GM23338 (cell line): Measurements from ENCODE around the gene LDAF1. TPM values are rescaled to one million over a fixed set of nuclear protein-coding genes. Genes with fewer than 3 reads are reported as not detected.

Experiments
- ATAC-seq: fragments of 200-7000 bp; cut with Tn5 transposase; 3 replicates; pipeline ENCODE4 v1.9.1; 2020
- DNase-seq: peaks from one replicate; pipeline ENCODE4 v3.0.0-alpha.2; 2015; ENCODE audit warnings: low spot score
- H2AFZ ChIP-seq: fragments of 200-600 bp; sonication (generic); 2 replicates; pipeline ENCODE4 v1.8.0; 2016; ENCODE audit warnings: antibody characterized with exemption, mild to moderate bottlenecking, moderate library complexity
- H3F3A ChIP-seq: fragments of 200-600 bp; sonication (generic); replicated peaks from 2 replicates; pipeline ENCODE4 v1.8.0; 2017; ENCODE audit warnings: antibody characterized with exemption, mixed run types, low read depth
- H3K27ac ChIP-seq: fragments of 200-600 bp; sonication (generic); 2 replicates; pipeline ENCODE4 v1.6.1; 2016; ENCODE audit warnings: low read depth
- H3K27me3 ChIP-seq: fragments of 200-600 bp; sonication (generic); 2 replicates; pipeline ENCODE4 v1.8.0; 2016; ENCODE audit warnings: mild to moderate bottlenecking, mixed run types, moderate library complexity; ENCODE audit not compliant: insufficient read depth
- H3K36me3 ChIP-seq: fragments of 200-600 bp; sonication (generic); 2 replicates; pipeline ENCODE4 v1.8.0; 2016; ENCODE audit warnings: mild to moderate bottlenecking; ENCODE audit not compliant: insufficient read depth
- H3K4me1 ChIP-seq: fragments of 200-600 bp; sonication (generic); 2 replicates; pipeline ENCODE4 v1.8.0; 2016; ENCODE audit warnings: mild to moderate bottlenecking, moderate library complexity; ENCODE audit not compliant: insufficient read depth
- H3K4me2 ChIP-seq: fragments of 200-600 bp; sonication (generic); 2 replicates; pipeline ENCODE4 v1.7.1; 2017; ENCODE audit warnings: mixed run types
- H3K4me3 ChIP-seq: fragments of 200-600 bp; sonication (generic); 2 replicates; pipeline ENCODE4 v1.6.1; 2016; ENCODE audit warnings: mixed run types
- H3K79me2 ChIP-seq: fragments of 200-600 bp; sonication (generic); replicated peaks from 2 replicates; pipeline ENCODE4 v1.8.0; 2017; ENCODE audit warnings: mild to moderate bottlenecking; ENCODE audit not compliant: insufficient read depth
- H3K9me2 ChIP-seq: fragments of 200-600 bp; sonication (generic); 2 replicates; pipeline ENCODE4 v1.8.0; 2017; ENCODE audit not compliant: insufficient read depth
- H4K20me1 ChIP-seq: fragments of 200-600 bp; sonication (generic); replicated peaks from 2 replicates; pipeline ENCODE4 v1.8.0; 2017; ENCODE audit warnings: mild to moderate bottlenecking; ENCODE audit not compliant: insufficient read depth
- H3K27ac Mint-ChIP-seq: 2 replicates; pipeline ENCODE4 v1.8.0; 2020; ENCODE audit warnings: inconsistent platforms, mild to moderate bottlenecking, moderate library complexity, mixed read lengths
- H3K27me3 Mint-ChIP-seq: 3 replicates; pipeline ENCODE4 v1.8.0; 2022; ENCODE audit warnings: low read depth, mild to moderate bottlenecking, moderate library complexity, mixed read lengths, inconsistent platforms; ENCODE audit not compliant: insufficient read depth, poor library complexity
- H3K36me3 Mint-ChIP-seq: 3 replicates; pipeline ENCODE4 v1.8.0; 2021; ENCODE audit warnings: low read depth, mild to moderate bottlenecking, inconsistent platforms, moderate library complexity, mixed read lengths
- H3K4me1 Mint-ChIP-seq: 3 replicates; pipeline ENCODE4 v1.8.0; 2020; ENCODE audit warnings: mild to moderate bottlenecking, inconsistent platforms, mixed read lengths
- H3K4me3 Mint-ChIP-seq: 3 replicates; pipeline ENCODE4 v1.8.0; 2021; ENCODE audit warnings: moderate library complexity, mild to moderate bottlenecking, inconsistent platforms, mixed read lengths
- H3K9me3 Mint-ChIP-seq: 3 replicates; pipeline ENCODE4 v1.8.0; 2020; ENCODE audit warnings: moderate library complexity, mild to moderate bottlenecking, inconsistent platforms, mixed read lengths
- CREB1 ChIP-seq: fragments of 250-450 bp; sonication (Bioruptor Pico); IDR thresholded peaks from 2 replicates; pipeline ENCODE4 v1.5.0; 2020; ENCODE audit warnings: low read depth, mild to moderate bottlenecking, moderate library complexity
- EZH2 ChIP-seq: fragments of 200-600 bp; sonication (generic); IDR thresholded peaks from one replicate; pipeline ENCODE4 v1.8.0; 2017; ENCODE audit warnings: antibody characterized with exemption, mild to moderate bottlenecking, low read depth; ENCODE audit not compliant: unreplicated experiment
- EZH2phosphoT487 ChIP-seq: fragments of 200-600 bp; sonication (generic); IDR thresholded peaks from one replicate; pipeline ENCODE4 v1.8.1; 2018; ENCODE audit warnings: antibody characterized with exemption; ENCODE audit not compliant: unreplicated experiment
- NANOG ChIP-seq: IDR thresholded peaks from 2 replicates; pipeline ENCODE4 v1.6.1; 2016; ENCODE audit warnings: antibody characterized with exemption, borderline replicate concordance
- STAT1 ChIP-seq: IDR thresholded peaks from one replicate; pipeline ENCODE4 v1.6.1; 2016; ENCODE audit warnings: antibody characterized with exemption; ENCODE audit not compliant: unreplicated experiment
- ZNF114 ChIP-seq: fragments of 250-450 bp; sonication (Bioruptor Pico); IDR thresholded peaks from 2 replicates; pipeline ENCODE4 v1.5.0; 2020; ENCODE audit warnings: mild to moderate bottlenecking, moderate library complexity
- ZNF331 ChIP-seq: fragments of 250-450 bp; sonication (Bioruptor Pico); IDR thresholded peaks from 2 replicates; pipeline ENCODE4 v1.5.0; 2020; ENCODE audit warnings: low read depth, mild to moderate bottlenecking, moderate library complexity
- polyA plus RNA-seq: library from polyadenylated mRNA; unstranded; fragments of >200 nt; fragmentation: Nextera tagmentation; extraction: Ambion mirVana; gene quantifications from 2 replicates; pipeline ENCODE4 v1.2.1, GENCODE V29; 2016
- total RNA-seq: library from RNA; depleted of rRNA; stranded (reverse); fragments of >200 nt; shearing (Covaris generic); gene quantifications from 2 replicates; pipeline ENCODE4 v1.2.3, GENCODE V29; 2014
- TF ChIP-seq, protein P1 (sequence below), 2 experiments: fragments of 200-600 bp in 1 of 2; sonication (generic) in 1 of 2; conservative IDR thresholded peaks; 2 replicates each; pipeline versions ENCODE4 v1.5.1 to v1.6.1; 2016 to 2017; ENCODE audit warnings: antibody characterized with exemption in 2 of 2, low read depth in 2 of 2, mild to moderate bottlenecking in 2 of 2, moderate library complexity in 1 of 2
- TF ChIP-seq, protein P2 (sequence below): IDR thresholded peaks from 2 replicates; pipeline ENCODE4 v1.6.1; 2016; ENCODE audit warnings: antibody characterized with exemption
- TF ChIP-seq, protein P3 (sequence below): IDR thresholded peaks from one replicate; pipeline ENCODE4 v1.6.1; 2018; ENCODE audit warnings: antibody characterized with exemption; ENCODE audit not compliant: unreplicated experiment

The LDAF1 gene
- total and polyA plus RNA-seq, 2 experiments from 2014 or later, result 20.5 to 33.8 TPM

DNA sequence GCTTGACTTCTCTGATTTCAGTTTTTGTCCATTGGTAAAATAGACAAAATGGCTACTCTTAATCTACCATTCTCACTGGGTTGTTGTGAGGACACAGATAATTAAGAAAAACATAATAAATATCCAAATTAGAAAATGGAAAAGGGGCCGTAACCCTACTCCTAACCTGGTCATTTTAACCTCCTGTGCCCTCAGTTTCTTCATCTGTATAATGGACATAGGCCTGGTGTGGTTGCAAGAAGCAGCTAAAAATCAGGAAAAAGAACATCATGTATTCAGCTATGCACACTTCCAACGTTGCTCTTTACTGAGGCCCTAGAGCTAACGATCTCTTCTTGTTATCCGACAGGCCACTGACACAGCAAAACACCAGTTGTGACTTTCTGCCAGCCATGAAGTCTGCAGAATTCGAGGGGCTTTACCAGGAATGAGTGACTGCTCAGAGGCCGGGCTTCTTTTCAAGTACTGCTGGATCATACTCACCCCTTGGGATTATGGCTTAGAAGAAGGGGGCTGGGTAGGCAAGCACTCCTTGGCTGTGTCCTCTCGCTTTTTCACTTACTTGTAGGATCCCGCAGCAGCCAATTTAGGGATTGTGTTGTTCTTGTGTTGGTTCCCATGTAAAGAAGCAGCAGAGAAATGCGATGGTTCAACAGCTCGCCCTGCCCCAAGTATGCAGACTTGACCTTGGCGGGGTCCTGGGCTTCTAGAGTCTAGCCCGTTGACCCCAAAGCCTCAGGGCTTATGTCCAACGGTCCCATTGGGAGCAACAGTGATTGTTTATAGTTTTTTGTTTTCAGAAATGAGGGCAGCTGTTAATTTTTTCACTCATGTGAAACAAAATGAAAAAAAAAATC is 20.9 kb downstream of the LDAF1 start:
- H3K9me2 ChIP-seq, result no peaks in the 10 kb centered on the region; the same call in 1 of the 2 replicates
- TF ChIP-seq, protein P1, sequence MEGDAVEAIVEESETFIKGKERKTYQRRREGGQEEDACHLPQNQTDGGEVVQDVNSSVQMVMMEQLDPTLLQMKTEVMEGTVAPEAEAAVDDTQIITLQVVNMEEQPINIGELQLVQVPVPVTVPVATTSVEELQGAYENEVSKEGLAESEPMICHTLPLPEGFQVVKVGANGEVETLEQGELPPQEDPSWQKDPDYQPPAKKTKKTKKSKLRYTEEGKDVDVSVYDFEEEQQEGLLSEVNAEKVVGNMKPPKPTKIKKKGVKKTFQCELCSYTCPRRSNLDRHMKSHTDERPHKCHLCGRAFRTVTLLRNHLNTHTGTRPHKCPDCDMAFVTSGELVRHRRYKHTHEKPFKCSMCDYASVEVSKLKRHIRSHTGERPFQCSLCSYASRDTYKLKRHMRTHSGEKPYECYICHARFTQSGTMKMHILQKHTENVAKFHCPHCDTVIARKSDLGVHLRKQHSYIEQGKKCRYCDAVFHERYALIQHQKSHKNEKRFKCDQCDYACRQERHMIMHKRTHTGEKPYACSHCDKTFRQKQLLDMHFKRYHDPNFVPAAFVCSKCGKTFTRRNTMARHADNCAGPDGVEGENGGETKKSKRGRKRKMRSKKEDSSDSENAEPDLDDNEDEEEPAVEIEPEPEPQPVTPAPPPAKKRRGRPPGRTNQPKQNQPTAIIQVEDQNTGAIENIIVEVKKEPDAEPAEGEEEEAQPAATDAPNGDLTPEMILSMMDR (conservative IDR thresholded peaks at IDR 0.05; ENCODE audit: low read depth in 2 of 2), result no peak
- TF ChIP-seq CREB1 (no peak), ZNF331 (CRISPR knock-in tag) (no peak), NANOG (no peak), ZNF114 (no peak)
- Mint-ChIP-seq H3K27ac (no peak overlapping the region), H3K4me1 (no peaks in the 10 kb centered on the region), H3K4me3 (no peak overlapping the region), H3K9me3 (peaks cover 38% of the 10 kb centered on the region), H3K27me3 (no peaks in the 10 kb centered on the region), H3K36me3 (peaks cover 96% of the 10 kb centered on the region)
- H3K27me3 ChIP-seq, result no peaks in the 10 kb centered on the region
- H2AFZ ChIP-seq, result no peak overlapping the region
- DNase-seq (no peak), ATAC-seq (no peak)
- no peak overlapping the region for H3K4me3 ChIP-seq
- H3K27ac ChIP-seq, result no peak overlapping the region
- no peaks in the 10 kb centered on the region for H3F3A ChIP-seq
- peaks cover 51% of the 10 kb centered on the region for H3K36me3 ChIP-seq
- no peaks in the 10 kb centered on the region for H3K4me1 ChIP-seq
- no peak overlapping the region for H3K4me2 ChIP-seq
- H3K79me2 ChIP-seq, result no peaks in the 10 kb centered on the region
- H4K20me1 ChIP-seq, result peaks cover 3% of the 10 kb centered on the region; the same call in 1 of the 2 replicates

DNA sequence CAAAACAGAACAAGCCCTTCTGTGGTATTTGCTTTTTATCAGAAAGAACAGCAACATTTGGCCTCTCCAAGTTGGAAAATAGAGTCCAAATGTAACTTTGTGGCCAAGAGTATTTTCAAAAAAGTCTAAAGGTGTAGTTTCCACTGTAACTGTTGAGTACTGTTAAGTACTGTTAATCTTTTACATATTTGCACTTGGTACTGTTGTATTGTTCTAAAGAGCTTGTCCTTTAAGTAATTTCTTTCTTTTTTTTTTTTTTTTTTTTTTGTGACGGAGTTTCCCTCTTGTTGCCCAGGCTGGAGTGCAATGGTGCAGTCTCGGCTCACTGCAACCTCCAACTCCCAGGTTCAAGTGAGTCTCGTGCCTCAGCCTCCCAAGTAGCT is 21.5 kb downstream of the LDAF1 start:
- Histone ChIP-seq H3K27me3 (no peaks in the 10 kb centered on the region), H3K4me1 (no peaks in the 10 kb centered on the region), H3K4me3 (no peak overlapping the region), H3K9me2 (no peaks in the 10 kb centered on the region; the same call in 1 of the 2 replicates), H3K27ac (no peak overlapping the region), H3F3A (no peaks in the 10 kb centered on the region), H3K4me2 (no peak overlapping the region), H3K36me3 (peaks cover 51% of the 10 kb centered on the region), H3K79me2 (no peaks in the 10 kb centered on the region), H2AFZ (no peak overlapping the region), H4K20me1 (peaks cover 3% of the 10 kb centered on the region; the same call in 1 of the 2 replicates)
- Mint-ChIP-seq H3K4me1 (no peaks in the 10 kb centered on the region), H3K4me3 (no peak overlapping the region), H3K36me3 (peaks cover 93% of the 10 kb centered on the region), H3K27ac (no peak overlapping the region), H3K9me3 (peaks cover 41% of the 10 kb centered on the region), H3K27me3 (no peaks in the 10 kb centered on the region)
- no peak for TF ChIP-seq CREB1
- TF ChIP-seq, protein P1 (conservative IDR thresholded peaks at IDR 0.05; ENCODE audit: low read depth in 2 of 2), result no peak
- no peak for TF ChIP-seq ZNF114
- no peak for TF ChIP-seq STAT1
- TF ChIP-seq, protein P2, sequence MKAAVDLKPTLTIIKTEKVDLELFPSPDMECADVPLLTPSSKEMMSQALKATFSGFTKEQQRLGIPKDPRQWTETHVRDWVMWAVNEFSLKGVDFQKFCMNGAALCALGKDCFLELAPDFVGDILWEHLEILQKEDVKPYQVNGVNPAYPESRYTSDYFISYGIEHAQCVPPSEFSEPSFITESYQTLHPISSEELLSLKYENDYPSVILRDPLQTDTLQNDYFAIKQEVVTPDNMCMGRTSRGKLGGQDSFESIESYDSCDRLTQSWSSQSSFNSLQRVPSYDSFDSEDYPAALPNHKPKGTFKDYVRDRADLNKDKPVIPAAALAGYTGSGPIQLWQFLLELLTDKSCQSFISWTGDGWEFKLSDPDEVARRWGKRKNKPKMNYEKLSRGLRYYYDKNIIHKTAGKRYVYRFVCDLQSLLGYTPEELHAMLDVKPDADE, result no peak
- TF ChIP-seq, protein P3, sequence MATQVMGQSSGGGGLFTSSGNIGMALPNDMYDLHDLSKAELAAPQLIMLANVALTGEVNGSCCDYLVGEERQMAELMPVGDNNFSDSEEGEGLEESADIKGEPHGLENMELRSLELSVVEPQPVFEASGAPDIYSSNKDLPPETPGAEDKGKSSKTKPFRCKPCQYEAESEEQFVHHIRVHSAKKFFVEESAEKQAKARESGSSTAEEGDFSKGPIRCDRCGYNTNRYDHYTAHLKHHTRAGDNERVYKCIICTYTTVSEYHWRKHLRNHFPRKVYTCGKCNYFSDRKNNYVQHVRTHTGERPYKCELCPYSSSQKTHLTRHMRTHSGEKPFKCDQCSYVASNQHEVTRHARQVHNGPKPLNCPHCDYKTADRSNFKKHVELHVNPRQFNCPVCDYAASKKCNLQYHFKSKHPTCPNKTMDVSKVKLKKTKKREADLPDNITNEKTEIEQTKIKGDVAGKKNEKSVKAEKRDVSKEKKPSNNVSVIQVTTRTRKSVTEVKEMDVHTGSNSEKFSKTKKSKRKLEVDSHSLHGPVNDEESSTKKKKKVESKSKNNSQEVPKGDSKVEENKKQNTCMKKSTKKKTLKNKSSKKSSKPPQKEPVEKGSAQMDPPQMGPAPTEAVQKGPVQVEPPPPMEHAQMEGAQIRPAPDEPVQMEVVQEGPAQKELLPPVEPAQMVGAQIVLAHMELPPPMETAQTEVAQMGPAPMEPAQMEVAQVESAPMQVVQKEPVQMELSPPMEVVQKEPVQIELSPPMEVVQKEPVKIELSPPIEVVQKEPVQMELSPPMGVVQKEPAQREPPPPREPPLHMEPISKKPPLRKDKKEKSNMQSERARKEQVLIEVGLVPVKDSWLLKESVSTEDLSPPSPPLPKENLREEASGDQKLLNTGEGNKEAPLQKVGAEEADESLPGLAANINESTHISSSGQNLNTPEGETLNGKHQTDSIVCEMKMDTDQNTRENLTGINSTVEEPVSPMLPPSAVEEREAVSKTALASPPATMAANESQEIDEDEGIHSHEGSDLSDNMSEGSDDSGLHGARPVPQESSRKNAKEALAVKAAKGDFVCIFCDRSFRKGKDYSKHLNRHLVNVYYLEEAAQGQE, result no peak
- TF ChIP-seq EZH2phosphoT487, result no peak
- TF ChIP-seq ZNF331 (CRISPR knock-in tag), result no peak
- TF ChIP-seq EZH2, result no peak
- no peak for DNase-seq
- no peak for ATAC-seq
